Measurements from ENCODE around the gene NMS. TPM values are rescaled to one million over a fixed set of nuclear protein-coding genes. Genes with fewer than 3 reads are reported as not detected.

The NMS gene
- total RNA-seq, 2 donors from 2014 or later: not detected

DNA sequence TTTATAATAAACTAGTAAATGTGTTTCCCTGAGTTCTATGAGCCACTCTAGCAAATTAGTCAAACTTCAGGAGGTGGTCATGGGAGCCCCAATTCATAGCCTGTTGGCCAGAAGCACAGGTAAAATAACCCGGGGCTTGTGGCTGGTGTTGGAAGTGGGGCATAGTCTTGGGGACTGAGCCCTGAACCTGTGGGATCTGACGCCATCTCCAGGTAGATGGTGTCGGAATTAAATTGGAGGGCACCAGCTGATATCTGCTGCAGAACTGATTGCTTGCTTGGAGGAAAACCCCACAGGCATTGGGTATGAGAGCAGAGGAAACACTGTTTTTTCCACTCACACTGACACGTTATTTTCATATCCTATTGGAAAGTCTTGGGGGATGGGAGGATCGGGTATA is 14.1 kb downstream of the NMS start:
- Histone ChIP-seq H3K27ac (no peak overlapping the region), H3K9me3 (no peaks in the 10 kb centered on the region), H3K36me3 (no peaks in the 10 kb centered on the region), H3K4me3 (no peak overlapping the region), H3K27me3 (replicated peaks; ENCODE audit: insufficient read depth) (no peaks in the 10 kb centered on the region), H3K4me1 (ENCODE audit: control insufficient read depth in 1 of 2, low read depth in 2 of 2) (no peaks in the 10 kb centered on the region)
- TF ChIP-seq, protein P1, sequence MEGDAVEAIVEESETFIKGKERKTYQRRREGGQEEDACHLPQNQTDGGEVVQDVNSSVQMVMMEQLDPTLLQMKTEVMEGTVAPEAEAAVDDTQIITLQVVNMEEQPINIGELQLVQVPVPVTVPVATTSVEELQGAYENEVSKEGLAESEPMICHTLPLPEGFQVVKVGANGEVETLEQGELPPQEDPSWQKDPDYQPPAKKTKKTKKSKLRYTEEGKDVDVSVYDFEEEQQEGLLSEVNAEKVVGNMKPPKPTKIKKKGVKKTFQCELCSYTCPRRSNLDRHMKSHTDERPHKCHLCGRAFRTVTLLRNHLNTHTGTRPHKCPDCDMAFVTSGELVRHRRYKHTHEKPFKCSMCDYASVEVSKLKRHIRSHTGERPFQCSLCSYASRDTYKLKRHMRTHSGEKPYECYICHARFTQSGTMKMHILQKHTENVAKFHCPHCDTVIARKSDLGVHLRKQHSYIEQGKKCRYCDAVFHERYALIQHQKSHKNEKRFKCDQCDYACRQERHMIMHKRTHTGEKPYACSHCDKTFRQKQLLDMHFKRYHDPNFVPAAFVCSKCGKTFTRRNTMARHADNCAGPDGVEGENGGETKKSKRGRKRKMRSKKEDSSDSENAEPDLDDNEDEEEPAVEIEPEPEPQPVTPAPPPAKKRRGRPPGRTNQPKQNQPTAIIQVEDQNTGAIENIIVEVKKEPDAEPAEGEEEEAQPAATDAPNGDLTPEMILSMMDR (IDR thresholded peaks at IDR 0.05): no peak
- ATAC-seq (ENCODE audit: insufficient number of reproducible peaks, low FRiP score, low read depth) (no peak), DNase-seq (ENCODE audit: low spot score) (no peak)

DNA sequence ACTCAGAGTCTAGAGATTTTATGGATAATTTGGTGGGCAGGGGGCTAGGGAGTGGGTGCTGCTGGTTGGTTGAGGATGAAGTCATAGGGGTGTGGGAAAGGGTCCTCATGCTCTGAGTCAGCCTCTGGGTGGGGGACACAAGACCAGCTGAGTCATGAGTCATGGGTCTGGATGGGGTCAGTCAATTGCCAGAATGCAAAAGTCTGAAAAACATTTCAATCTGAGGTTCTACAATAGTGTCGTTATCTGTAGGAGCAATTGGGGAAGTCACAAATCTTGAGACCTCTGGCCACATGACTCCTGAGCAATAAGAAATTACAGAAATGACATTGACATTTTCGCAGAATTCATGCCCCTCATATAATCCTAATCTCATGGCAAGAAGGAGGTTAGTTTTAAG is 15.1 kb downstream of the NMS start:
- ATAC-seq (ENCODE audit: insufficient number of reproducible peaks, low FRiP score, low read depth) (no peak), DNase-seq (ENCODE audit: low spot score) (no peak)
- TF ChIP-seq, protein P1 (IDR thresholded peaks at IDR 0.05): no peak
- H3K4me3 ChIP-seq: no peak overlapping the region
- no peaks in the 10 kb centered on the region for H3K4me1 ChIP-seq (ENCODE audit: control insufficient read depth in 1 of 2, low read depth in 2 of 2)
- no peaks in the 10 kb centered on the region for H3K27me3 ChIP-seq (replicated peaks; ENCODE audit: insufficient read depth)
- H3K36me3 ChIP-seq: no peaks in the 10 kb centered on the region
- H3K9me3 ChIP-seq: no peaks in the 10 kb centered on the region
- H3K27ac ChIP-seq: no peak overlapping the region

DNA sequence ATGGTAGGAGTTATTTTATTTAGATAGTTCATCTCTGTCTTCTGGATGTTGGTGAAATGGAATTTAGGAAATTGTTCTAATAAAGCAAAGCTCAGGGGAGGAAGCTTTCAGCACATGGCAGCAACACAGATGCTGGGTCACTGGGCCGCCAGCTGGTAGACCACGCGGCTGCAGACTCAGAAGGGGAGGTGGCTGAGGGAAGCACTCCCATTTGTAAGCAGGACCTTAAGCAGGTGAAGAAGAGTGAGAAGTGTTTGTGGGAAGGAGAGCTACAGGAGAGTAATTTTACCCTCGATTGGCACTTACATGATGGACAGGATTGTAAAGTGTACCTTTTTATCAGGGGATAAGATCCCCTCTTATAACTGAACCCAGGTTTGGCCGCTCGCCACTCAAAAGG is 24.4 kb downstream of the NMS start:
- Histone ChIP-seq H3K27ac (no peak overlapping the region), H3K4me1 (ENCODE audit: control insufficient read depth in 1 of 2, low read depth in 2 of 2) (no peaks in the 10 kb centered on the region), H3K9me3 (no peaks in the 10 kb centered on the region), H3K36me3 (no peaks in the 10 kb centered on the region), H3K27me3 (replicated peaks; ENCODE audit: insufficient read depth) (no peaks in the 10 kb centered on the region), H3K4me3 (no peak overlapping the region)
- no peak for DNase-seq (ENCODE audit: low spot score)
- no peak for ATAC-seq (ENCODE audit: insufficient number of reproducible peaks, low FRiP score, low read depth)
- TF ChIP-seq, protein P1 (IDR thresholded peaks at IDR 0.05): no peak

DNA sequence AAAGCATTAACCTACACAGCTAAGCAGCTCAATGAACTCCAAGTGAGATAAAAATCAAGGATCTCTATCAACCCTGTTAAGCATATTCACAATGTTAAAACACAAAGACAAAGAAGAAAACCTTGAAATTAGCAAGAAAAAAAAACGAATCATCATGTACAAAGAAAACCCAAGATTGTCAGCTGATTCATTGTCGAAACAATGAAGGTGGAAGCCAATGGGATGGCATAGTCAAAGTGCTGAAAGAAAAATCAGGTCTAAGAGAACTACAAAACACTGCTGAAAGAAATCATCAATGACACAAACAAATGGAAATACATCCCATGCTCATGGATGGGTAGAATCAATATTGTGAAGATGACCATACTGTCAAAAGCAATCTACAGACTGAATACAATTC is 32.5 kb downstream of the NMS start:
- TF ChIP-seq, protein P1 (IDR thresholded peaks at IDR 0.05): no peak
- Histone ChIP-seq H3K4me3 (no peak overlapping the region), H3K4me1 (ENCODE audit: control insufficient read depth in 1 of 2, low read depth in 2 of 2) (no peaks in the 10 kb centered on the region)

DNA sequence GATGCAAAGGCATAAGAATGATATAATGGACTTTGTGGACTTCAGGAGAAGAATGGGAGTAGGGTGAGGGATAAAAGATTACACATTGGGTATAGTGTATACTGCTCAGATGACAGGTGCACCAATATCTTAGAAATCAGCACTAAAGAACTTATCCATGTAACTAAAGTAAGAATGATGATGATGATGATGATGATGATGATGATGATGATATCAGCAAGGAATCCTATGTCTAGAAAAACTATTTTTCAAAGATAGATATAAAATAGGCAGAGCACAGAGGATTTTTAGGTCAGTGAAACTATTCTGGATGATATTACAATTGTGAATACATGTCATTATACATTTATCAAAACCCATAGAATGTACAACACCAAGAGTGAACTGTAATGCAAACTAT is 34.3 kb downstream of the NMS start:
- ATAC-seq (ENCODE audit: insufficient number of reproducible peaks, low FRiP score, low read depth): no peak
- no peak for DNase-seq (ENCODE audit: low spot score)
- no peak overlapping the region for H3K4me3 ChIP-seq
- TF ChIP-seq, protein P1 (IDR thresholded peaks at IDR 0.05): no peak
- H3K9me3 ChIP-seq: no peaks in the 10 kb centered on the region
- no peaks in the 10 kb centered on the region for H3K4me1 ChIP-seq (ENCODE audit: control insufficient read depth in 1 of 2, low read depth in 2 of 2)
- no peaks in the 10 kb centered on the region for H3K27me3 ChIP-seq (replicated peaks; ENCODE audit: insufficient read depth)
- H3K36me3 ChIP-seq: no peaks in the 10 kb centered on the region
- no peak overlapping the region for H3K27ac ChIP-seq

More for the DNA sequence above, 32.5 kb downstream of the NMS start:
- Histone ChIP-seq H3K9me3 (no peaks in the 10 kb centered on the region), H3K27ac (no peak overlapping the region), H3K27me3 (replicated peaks; ENCODE audit: insufficient read depth) (no peaks in the 10 kb centered on the region), H3K36me3 (no peaks in the 10 kb centered on the region)
- DNase-seq (ENCODE audit: low spot score): no peak
- ATAC-seq (ENCODE audit: insufficient number of reproducible peaks, low FRiP score, low read depth): no peak
